ENCODE data around the gene TRMU. TPM values are rescaled to one million over a fixed set of nuclear protein-coding genes. Genes with fewer than 3 reads are reported as not detected.

TRMU gene
- total and polyA plus RNA-seq, 4 donors, result 22.5 to 64.4 (median 47.6) TPM

DNA sequence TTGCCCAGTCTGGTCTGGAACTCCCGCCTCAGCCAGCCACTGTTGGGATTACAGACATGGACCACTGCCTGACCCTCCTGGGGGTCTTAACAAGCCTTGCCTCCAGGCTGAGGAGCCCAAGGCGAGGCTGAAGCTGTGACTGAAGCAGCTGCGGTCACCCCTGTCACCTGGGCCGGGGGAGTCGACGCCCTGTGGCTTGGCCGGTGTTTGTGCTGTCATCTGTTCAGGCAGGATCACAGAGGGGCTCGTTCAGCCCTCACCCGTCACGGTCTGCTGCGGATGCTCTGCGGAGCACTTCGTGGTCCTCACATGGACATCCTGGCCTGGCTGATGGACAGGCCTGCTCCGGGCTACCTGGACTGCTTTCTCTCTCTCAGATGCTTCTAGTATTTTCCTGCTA is 23.8 kb downstream of the TRMU start:
- H3K27ac ChIP-seq (ENCODE audit: low read depth, low read length), result no peak overlapping the region
- peaks cover 76% of the 10 kb centered on the region for H3K36me3 ChIP-seq (ENCODE audit: control insufficient read depth, insufficient read depth, low read length)
- peaks cover 43% of the 10 kb centered on the region for H3K4me1 ChIP-seq (ENCODE audit: control insufficient read depth, insufficient read depth, low read length)
- 90% methylated on average over 14 of the region's 14 CpGs for WGBS (ENCODE audit: insufficient coverage)
- H3K9me3 ChIP-seq (ENCODE audit: control insufficient read depth, insufficient read depth, low read length), result no peaks in the 10 kb centered on the region
- no peak overlapping the region for H3K4me3 ChIP-seq (ENCODE audit: low read depth, low read length)
- no peaks in the 10 kb centered on the region for H3K27me3 ChIP-seq (ENCODE audit: control insufficient read depth, insufficient read depth, low read length)
- no peak for DNase-seq (ENCODE audit: low read depth in 4 of 6, low spot score in 6 of 6)

DNA sequence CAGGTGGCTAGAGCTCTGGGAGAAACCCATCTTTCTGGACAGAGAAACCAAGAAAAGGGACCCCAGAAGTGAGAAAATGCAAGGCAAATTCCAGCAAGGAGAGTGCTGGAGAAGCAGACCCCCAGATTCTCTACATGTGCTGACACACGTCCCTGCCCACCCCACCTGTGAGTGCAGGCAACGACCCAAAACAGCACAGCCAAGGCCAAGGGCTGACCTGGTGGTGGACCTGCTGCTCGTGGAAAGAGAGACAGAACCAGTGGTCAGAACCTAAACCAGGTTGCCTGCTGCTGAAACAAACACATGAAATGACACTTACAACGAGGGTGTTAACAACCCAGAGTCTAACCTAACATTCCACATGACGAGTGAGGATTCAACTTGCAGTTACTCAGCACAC is 24.6 kb downstream of the TRMU start:
- 85% methylated on average over 5 of the region's 5 CpGs for WGBS (ENCODE audit: insufficient coverage)
- no peaks in the 10 kb centered on the region for H3K27me3 ChIP-seq (ENCODE audit: control insufficient read depth, insufficient read depth, low read length)
- no peak overlapping the region for H3K4me3 ChIP-seq (ENCODE audit: low read depth, low read length)
- no peak for DNase-seq (ENCODE audit: low read depth in 4 of 6, low spot score in 6 of 6)
- H3K4me1 ChIP-seq (ENCODE audit: control insufficient read depth, insufficient read depth, low read length), result peaks cover 43% of the 10 kb centered on the region
- no peaks in the 10 kb centered on the region for H3K9me3 ChIP-seq (ENCODE audit: control insufficient read depth, insufficient read depth, low read length)
- no peak overlapping the region for H3K27ac ChIP-seq (ENCODE audit: low read depth, low read length)
- peaks cover 76% of the 10 kb centered on the region for H3K36me3 ChIP-seq (ENCODE audit: control insufficient read depth, insufficient read depth, low read length)

DNA sequence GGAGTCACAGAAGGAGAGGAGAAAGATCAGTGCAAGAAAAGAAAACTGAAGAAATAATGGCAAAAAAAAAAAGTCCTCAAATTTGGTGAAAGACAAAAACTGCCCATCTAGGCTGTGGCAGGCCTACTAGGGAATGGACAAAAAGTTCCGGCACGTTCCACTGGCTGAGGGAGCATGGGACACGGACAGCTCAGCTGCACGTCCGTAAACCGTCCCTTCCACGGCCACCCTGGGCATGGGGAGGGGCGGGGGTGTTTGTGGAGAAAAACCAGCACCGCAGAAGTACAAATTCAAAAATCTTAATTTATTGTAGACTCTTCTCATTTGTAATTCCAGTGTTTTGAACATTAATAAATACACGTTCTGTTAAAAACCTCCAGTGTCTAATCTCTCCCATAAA is 25.4 kb downstream of the TRMU start:
- WGBS (ENCODE audit: insufficient coverage), result 100% methylated on average over 1 of the region's 10 CpGs

DNA sequence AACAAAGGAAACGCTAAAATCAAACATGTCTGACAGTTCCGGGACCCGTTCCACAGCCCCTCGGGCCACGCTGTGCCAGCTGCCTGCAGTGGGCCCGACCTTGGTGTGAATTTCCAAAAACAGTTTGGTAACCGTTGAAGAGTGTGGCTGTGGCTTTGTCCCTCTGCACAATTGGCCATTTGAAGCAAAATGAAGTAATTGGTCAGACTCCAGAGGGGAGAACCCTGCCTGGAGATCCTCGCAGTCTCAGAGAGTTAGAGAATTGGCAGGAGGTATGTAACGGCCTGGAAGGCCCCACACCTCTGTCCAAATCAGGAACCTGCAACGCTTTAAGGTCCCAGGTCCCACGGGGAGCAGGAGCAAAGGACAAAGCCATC is 26.3 kb downstream of the TRMU start:
- Histone ChIP-seq H3K27ac (ENCODE audit: low read depth, low read length) (no peak overlapping the region), H3K4me3 (ENCODE audit: low read depth, low read length) (no peak overlapping the region), H3K27me3 (ENCODE audit: control insufficient read depth, insufficient read depth, low read length) (no peaks in the 10 kb centered on the region), H3K36me3 (ENCODE audit: control insufficient read depth, insufficient read depth, low read length) (peaks cover 71% of the 10 kb centered on the region), H3K4me1 (ENCODE audit: control insufficient read depth, insufficient read depth, low read length) (peaks cover 36% of the 10 kb centered on the region), H3K9me3 (ENCODE audit: control insufficient read depth, insufficient read depth, low read length) (no peaks in the 10 kb centered on the region)
- WGBS (ENCODE audit: insufficient coverage), result 46% methylated on average over 7 of the region's 11 CpGs
- DNase-seq (ENCODE audit: low read depth in 4 of 6, low spot score in 6 of 6), result peak in 2 of 6 donors; percentile 47 to 79

More for the DNA sequence above, 25.4 kb downstream of the TRMU start:
- H3K9me3 ChIP-seq (ENCODE audit: control insufficient read depth, insufficient read depth, low read length), result no peaks in the 10 kb centered on the region
- no peak for DNase-seq (ENCODE audit: low read depth in 4 of 6, low spot score in 6 of 6)
- peaks cover 73% of the 10 kb centered on the region for H3K36me3 ChIP-seq (ENCODE audit: control insufficient read depth, insufficient read depth, low read length)
- H3K4me3 ChIP-seq (ENCODE audit: low read depth, low read length), result no peak overlapping the region
- H3K27me3 ChIP-seq (ENCODE audit: control insufficient read depth, insufficient read depth, low read length), result no peaks in the 10 kb centered on the region
- H3K27ac ChIP-seq (ENCODE audit: low read depth, low read length), result no peak overlapping the region
- peaks cover 36% of the 10 kb centered on the region for H3K4me1 ChIP-seq (ENCODE audit: control insufficient read depth, insufficient read depth, low read length)

DNA sequence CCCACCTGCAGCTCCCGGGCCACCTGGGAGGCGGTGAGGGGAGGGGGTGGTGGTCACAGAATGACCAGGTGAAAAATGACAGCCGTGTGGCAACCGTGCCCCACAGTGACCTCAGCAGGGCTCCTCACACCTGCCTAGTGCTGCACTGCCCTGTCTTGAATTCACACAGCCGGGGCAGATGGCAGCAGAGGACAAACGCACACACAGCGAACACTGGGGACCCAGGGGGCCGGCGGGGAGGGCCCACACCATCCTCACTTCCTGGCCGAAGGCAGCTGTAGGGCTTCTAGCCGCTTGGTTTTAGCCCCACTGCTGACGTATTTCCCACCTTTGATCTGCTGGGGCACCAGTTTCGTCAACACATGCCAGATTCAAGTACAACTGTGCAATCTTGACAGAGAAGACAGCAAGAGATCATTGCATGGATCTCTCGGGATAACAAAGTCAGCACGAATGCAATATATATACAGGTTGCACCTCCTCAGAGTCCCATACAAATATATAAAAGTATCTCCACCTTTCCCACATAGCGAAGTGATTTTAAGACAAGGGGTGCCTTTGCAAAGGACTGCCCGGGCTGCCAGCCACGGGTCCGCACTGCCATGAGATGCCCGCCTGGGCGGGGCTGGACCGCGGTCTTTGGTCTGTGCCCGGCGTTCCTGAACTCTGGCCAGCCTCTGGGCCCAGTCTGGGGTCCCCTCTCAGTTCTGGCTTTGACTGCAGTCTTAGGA is 26.9 kb downstream of the TRMU start:
- DNase-seq (ENCODE audit: low read depth in 4 of 6, low spot score in 6 of 6), result peak in 2 of 6 donors; percentile 20 to 41
- Histone ChIP-seq H3K9me3 (ENCODE audit: control insufficient read depth, insufficient read depth, low read length) (no peaks in the 10 kb centered on the region), H3K36me3 (ENCODE audit: control insufficient read depth, insufficient read depth, low read length) (peaks cover 71% of the 10 kb centered on the region), H3K27me3 (ENCODE audit: control insufficient read depth, insufficient read depth, low read length) (no peaks in the 10 kb centered on the region), H3K4me1 (ENCODE audit: control insufficient read depth, insufficient read depth, low read length) (peaks cover 31% of the 10 kb centered on the region), H3K27ac (ENCODE audit: low read depth, low read length) (no peak overlapping the region), H3K4me3 (ENCODE audit: low read depth, low read length) (no peak overlapping the region)
- WGBS (ENCODE audit: insufficient coverage), result 62% methylated on average over 20 of the region's 25 CpGs

DNA sequence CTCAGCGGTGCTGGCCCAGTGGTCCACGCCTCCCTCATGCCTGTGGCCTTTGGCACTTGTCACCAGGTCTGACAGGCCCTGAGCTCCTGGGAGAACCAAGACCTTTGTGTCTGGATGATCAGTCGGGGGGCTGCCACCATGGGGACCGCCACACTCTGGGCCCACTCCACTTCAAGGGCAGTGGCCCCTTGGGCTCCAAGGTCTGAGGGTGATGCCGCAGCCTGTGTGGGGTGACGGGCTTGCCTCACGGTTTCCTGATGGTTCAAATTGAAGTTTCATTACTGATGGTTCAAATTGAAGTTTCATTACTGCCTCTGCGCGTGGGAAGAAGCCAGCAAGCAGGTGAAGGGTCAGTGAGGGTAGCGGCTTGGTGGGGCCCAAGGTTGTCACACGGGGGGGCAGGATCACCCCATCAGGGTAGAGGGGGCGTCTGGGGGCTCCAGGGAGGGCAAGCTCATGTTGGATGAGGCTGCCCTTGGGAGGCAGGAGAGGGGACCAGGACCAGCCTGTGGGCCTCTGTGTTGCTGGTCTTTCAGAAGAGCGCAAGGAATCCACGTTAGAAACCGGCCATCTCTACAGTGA is 27.5 kb downstream of the TRMU start:
- Histone ChIP-seq H3K9me3 (ENCODE audit: control insufficient read depth, insufficient read depth, low read length) (no peaks in the 10 kb centered on the region), H3K36me3 (ENCODE audit: control insufficient read depth, insufficient read depth, low read length) (peaks cover 69% of the 10 kb centered on the region), H3K4me1 (ENCODE audit: control insufficient read depth, insufficient read depth, low read length) (peaks cover 24% of the 10 kb centered on the region), H3K27ac (ENCODE audit: low read depth, low read length) (no peak overlapping the region), H3K27me3 (ENCODE audit: control insufficient read depth, insufficient read depth, low read length) (no peaks in the 10 kb centered on the region), H3K4me3 (ENCODE audit: low read depth, low read length) (no peak overlapping the region)
- WGBS (ENCODE audit: insufficient coverage), result 91% methylated on average over 15 of the region's 15 CpGs
- no peak for DNase-seq (ENCODE audit: low read depth in 4 of 6, low spot score in 6 of 6)

DNA sequence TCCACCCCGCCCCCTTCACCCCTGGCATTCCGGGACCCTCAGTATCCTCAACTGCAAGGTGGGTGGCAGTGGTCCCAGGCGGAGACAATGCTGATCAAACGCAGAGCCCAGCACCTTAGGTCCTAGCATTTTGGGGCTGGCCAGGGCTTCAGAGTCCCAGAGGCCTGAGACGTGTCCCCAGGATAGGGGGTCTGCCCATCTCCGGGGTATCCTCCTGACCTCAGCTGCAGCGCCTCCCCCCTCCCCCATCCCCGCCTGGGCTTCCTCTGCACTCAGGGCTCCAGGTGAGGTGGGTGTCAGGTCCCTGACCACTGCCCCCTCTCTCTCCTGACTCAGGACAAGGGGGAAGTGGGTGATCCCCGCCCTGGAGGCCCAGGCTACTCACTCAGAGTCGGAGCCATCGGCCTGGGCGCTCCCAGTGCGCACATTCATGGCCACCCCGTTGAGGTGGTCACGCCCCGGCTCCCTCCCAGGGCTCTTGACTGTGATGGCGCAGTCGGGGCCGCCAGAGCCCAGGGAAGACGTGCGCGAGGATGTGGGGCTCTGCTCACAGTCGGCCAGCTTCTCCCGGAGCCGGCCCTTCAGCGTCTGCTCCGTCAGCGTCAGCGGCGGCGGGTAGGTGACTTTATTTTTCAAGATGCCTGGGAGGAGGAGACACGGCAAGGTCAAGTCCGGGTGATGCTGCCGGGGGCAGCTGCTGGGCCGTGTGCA is 28.3 kb downstream of the TRMU start:
- peaks cover 17% of the 10 kb centered on the region for H3K4me1 ChIP-seq (ENCODE audit: control insufficient read depth, insufficient read depth, low read length)
- no peak overlapping the region for H3K27ac ChIP-seq (ENCODE audit: low read depth, low read length)
- no peak overlapping the region for H3K4me3 ChIP-seq (ENCODE audit: low read depth, low read length)
- H3K36me3 ChIP-seq (ENCODE audit: control insufficient read depth, insufficient read depth, low read length), result peaks cover 68% of the 10 kb centered on the region
- H3K27me3 ChIP-seq (ENCODE audit: control insufficient read depth, insufficient read depth, low read length), result no peaks in the 10 kb centered on the region
- WGBS (ENCODE audit: insufficient coverage), result 90% methylated on average over 33 of the region's 35 CpGs
- H3K9me3 ChIP-seq (ENCODE audit: control insufficient read depth, insufficient read depth, low read length), result no peaks in the 10 kb centered on the region
- DNase-seq (ENCODE audit: low read depth in 4 of 6, low spot score in 6 of 6), result no peak

DNA sequence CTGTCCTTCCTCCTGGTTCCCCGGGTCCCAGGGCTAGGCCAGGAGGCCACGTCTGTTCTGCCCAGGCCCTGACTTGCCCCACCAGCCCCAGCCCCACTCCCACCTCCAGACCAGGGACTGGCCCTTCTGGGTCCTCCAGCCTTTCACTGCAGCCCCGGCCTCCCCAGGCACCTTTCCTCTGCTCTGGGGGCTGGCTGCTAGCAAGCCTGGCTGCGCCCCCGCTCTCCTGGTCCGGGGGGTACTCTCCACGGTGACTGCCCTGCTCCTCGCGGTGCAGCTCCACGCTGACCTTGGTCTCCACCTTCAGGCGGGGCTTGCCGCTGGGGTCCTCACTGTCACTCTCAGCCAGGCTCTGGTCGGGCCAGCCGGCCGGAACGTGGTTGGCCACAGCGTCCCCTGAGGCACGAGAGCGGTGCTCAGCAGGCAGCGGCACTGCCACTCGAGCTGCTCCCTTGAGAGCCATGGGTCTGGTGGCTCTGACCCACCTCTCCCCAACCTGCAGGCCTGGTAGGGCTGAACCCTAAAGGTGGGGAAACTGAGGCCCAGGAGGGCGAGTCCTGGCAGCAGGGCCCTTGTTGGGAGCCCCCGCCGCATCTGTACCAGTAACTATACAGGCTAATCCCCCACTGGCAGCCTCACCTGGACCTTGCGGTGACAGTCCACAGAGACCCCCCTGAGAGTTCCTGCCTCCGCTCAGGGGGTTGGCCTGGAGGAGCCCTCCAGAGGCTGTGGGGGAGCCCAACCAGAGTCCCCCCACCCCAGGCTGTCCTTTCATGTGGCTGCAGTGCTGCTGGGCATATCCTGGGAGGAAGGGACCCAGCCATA is 29.0 kb downstream of the TRMU start:
- DNase-seq (ENCODE audit: low read depth in 4 of 6, low spot score in 6 of 6), result no peak
- Histone ChIP-seq H3K27ac (ENCODE audit: low read depth, low read length) (no peak overlapping the region), H3K36me3 (ENCODE audit: control insufficient read depth, insufficient read depth, low read length) (peaks cover 68% of the 10 kb centered on the region), H3K4me1 (ENCODE audit: control insufficient read depth, insufficient read depth, low read length) (peaks cover 15% of the 10 kb centered on the region), H3K27me3 (ENCODE audit: control insufficient read depth, insufficient read depth, low read length) (no peaks in the 10 kb centered on the region), H3K9me3 (ENCODE audit: control insufficient read depth, insufficient read depth, low read length) (no peaks in the 10 kb centered on the region), H3K4me3 (ENCODE audit: low read depth, low read length) (no peak overlapping the region)
- whole genome bisulfite sequencing (ENCODE audit: insufficient coverage), result 86% methylated on average over 26 of the region's 26 CpGs

DNA sequence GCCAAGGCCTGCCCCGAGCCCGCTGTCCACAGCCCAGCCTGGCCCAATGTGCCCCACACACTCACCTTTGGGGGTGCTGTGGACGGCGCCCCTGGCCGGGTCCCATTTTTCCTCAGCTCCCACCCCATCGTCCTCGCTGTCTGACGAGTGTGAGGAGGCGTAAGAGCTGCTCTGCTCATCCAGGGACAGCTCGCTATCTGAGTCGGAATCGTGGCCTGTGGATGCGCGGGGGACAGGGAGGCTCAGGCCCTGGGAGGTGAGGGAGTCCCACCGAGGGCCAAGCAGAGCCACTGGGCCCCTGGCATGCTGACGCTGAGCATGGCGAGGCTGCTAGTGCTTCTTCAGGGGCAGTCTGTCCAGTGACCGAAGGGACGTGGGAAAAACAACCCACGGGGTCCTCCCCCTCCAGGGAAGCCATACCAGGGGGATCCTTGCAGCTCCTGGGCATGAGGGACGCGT is 29.7 kb downstream of the TRMU start:
- no peak overlapping the region for H3K4me3 ChIP-seq (ENCODE audit: low read depth, low read length)
- H3K9me3 ChIP-seq (ENCODE audit: control insufficient read depth, insufficient read depth, low read length), result no peaks in the 10 kb centered on the region
- DNase-seq (ENCODE audit: low read depth in 4 of 6, low spot score in 6 of 6), result no peak
- H3K36me3 ChIP-seq (ENCODE audit: control insufficient read depth, insufficient read depth, low read length), result peaks cover 70% of the 10 kb centered on the region
- H3K27ac ChIP-seq (ENCODE audit: low read depth, low read length), result no peak overlapping the region
- 96% methylated on average over 17 of the region's 22 CpGs for WGBS (ENCODE audit: insufficient coverage)
- peaks cover 15% of the 10 kb centered on the region for H3K4me1 ChIP-seq (ENCODE audit: control insufficient read depth, insufficient read depth, low read length)
- no peaks in the 10 kb centered on the region for H3K27me3 ChIP-seq (ENCODE audit: control insufficient read depth, insufficient read depth, low read length)
